Suppressor macrophage treated with lipopolysaccharide for 4 hours (primary cell): ENCODE data around the gene LPP.

Experiments used
- DNase-seq: peaks from one replicate; pipeline ENCODE4 v3.0.0-alpha.2; 2020

LPP gene

GRCh38 chr3:188537606-188538005, 383.6 kb downstream of the LPP start:
- peak; percentile 16 for DNase-seq

- DNase-seq: no peak
Observed at GRCh38 chr3:188539037-188539436, 385.1 kb downstream of the LPP start.

GRCh38 chr3:188539631-188540194, 385.8 kb downstream of the LPP start:
- DNase-seq: no peak

- DNase-seq: no peak
Observed at GRCh38 chr3:188542196-188542595, 388.2 kb downstream of the LPP start.

GRCh38 chr3:188544012-188544411, 390.1 kb downstream of the LPP start:
- DNase-seq: no peak

- no peak for DNase-seq
Observed at GRCh38 chr3:188546835-188547670, 393.1 kb downstream of the LPP start.

- no peak for DNase-seq
Observed at GRCh38 chr3:188553569-188553968, 399.6 kb downstream of the LPP start.

- DNase-seq: no peak
Observed at GRCh38 chr3:188554404-188554803, 400.4 kb downstream of the LPP start.

- peak; percentile 61 for DNase-seq
Observed at GRCh38 chr3:188557235-188557634, 403.3 kb downstream of the LPP start.

- peak; percentile 75 for DNase-seq
Observed at GRCh38 chr3:188558343-188559071, 404.6 kb downstream of the LPP start.

- DNase-seq: peak; percentile 48
Observed at GRCh38 chr3:188559072-188559429, 405.1 kb downstream of the LPP start.

GRCh38 chr3:188559856-188560255, 405.9 kb downstream of the LPP start:
- DNase-seq: no peak

GRCh38 chr3:188562144-188562543, 408.2 kb downstream of the LPP start:
- no peak for DNase-seq

- no peak for DNase-seq
Observed at GRCh38 chr3:188567478-188568195, 413.7 kb downstream of the LPP start.

- DNase-seq: peak; percentile 58
Observed at GRCh38 chr3:188568736-188569135, 414.8 kb downstream of the LPP start.

- no peak for DNase-seq
Observed at GRCh38 chr3:188571531-188572095, 417.7 kb downstream of the LPP start.

GRCh38 chr3:188573291-188573940, 419.5 kb downstream of the LPP start:
- no peak for DNase-seq

- DNase-seq: no peak
Observed at GRCh38 chr3:188573956-188574355, 420.0 kb downstream of the LPP start.

GRCh38 chr3:188574885-188575284, 420.9 kb downstream of the LPP start:
- no peak for DNase-seq

GRCh38 chr3:188575501-188575900, 421.5 kb downstream of the LPP start:
- no peak for DNase-seq

- DNase-seq: no peak
Observed at GRCh38 chr3:188577539-188577938, 423.6 kb downstream of the LPP start.
